ENCODE data around the gene ZFR2. TPM values are rescaled to one million over a fixed set of nuclear protein-coding genes. Genes with fewer than 3 reads are reported as not detected.

ZFR2 gene
- total RNA-seq, 2 experiments from 2014 or later = 0.23 TPM; not detected in 1

DNA sequence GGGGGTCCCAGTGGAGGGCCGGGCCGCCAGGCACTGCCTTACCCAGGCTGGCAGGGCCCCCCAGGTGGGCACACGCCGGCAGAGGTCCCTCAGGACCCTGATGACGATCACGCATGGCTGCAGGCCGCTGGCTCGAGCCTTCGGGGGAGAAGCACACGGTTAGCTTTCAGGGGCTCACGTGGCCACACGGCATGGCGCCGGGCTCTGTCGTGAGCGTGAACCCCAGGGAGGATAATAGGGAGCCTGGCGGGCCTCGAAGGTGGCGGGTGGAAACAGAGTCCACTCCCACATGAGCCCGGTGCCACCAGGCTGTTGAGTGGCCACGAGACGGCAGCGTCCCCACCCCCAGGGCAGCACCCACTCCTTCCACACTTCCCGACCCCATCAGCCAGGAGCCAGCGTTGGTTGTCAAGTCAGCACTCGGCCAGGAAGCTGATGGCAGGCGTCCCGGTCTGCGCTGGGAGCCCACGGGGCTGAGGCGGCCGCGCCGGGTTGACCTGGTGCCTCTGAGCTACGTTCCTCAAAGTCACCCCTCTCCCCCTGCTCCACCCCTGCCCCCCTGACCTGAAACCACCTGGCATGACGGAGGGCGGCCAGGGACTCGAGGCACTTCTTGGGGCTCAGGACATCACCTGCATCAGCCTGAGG is 58.0 kb downstream of the ZFR2 start:
- H3K27ac Mint-ChIP-seq = peak overlapping the region; percentile 52
- H3K36me3 Mint-ChIP-seq (ENCODE audit: low read depth) = peaks cover 3% of the 10 kb centered on the region
- no peak overlapping the region for H3K4me3 Mint-ChIP-seq
- ATAC-seq (no peak), DNase-seq (no peak)
- peaks cover 56% of the 10 kb centered on the region for H3K4me1 Mint-ChIP-seq (ENCODE audit: low read depth)
- CTCF ChIA-PET = interaction anchor here (2.6 kb wide), 1 partner anchor 11 kb away, joined by 14 read pairs; no protein-coding TSS in a partner anchor
- TF ChIP-seq, protein P1, sequence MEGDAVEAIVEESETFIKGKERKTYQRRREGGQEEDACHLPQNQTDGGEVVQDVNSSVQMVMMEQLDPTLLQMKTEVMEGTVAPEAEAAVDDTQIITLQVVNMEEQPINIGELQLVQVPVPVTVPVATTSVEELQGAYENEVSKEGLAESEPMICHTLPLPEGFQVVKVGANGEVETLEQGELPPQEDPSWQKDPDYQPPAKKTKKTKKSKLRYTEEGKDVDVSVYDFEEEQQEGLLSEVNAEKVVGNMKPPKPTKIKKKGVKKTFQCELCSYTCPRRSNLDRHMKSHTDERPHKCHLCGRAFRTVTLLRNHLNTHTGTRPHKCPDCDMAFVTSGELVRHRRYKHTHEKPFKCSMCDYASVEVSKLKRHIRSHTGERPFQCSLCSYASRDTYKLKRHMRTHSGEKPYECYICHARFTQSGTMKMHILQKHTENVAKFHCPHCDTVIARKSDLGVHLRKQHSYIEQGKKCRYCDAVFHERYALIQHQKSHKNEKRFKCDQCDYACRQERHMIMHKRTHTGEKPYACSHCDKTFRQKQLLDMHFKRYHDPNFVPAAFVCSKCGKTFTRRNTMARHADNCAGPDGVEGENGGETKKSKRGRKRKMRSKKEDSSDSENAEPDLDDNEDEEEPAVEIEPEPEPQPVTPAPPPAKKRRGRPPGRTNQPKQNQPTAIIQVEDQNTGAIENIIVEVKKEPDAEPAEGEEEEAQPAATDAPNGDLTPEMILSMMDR (IDR thresholded peaks at IDR 0.05) = no peak
- peaks cover 4% of the 10 kb centered on the region for H3K9me3 Mint-ChIP-seq
- POLR2A ChIA-PET = interaction anchor here (2.9 kb wide), 2 partner anchors 24 to 27 kb away, joined by 9 to 15 read pairs; partner anchors contain the start of gene MATK
- intact Hi-C loops (cut with micrococcal nuclease) = loop anchor here (10.0 kb wide), 1 partner anchor 46 kb away; the partner anchor contains the start of genes APBA3 and MRPL54
- H3K27me3 Mint-ChIP-seq = no peaks in the 10 kb centered on the region

DNA sequence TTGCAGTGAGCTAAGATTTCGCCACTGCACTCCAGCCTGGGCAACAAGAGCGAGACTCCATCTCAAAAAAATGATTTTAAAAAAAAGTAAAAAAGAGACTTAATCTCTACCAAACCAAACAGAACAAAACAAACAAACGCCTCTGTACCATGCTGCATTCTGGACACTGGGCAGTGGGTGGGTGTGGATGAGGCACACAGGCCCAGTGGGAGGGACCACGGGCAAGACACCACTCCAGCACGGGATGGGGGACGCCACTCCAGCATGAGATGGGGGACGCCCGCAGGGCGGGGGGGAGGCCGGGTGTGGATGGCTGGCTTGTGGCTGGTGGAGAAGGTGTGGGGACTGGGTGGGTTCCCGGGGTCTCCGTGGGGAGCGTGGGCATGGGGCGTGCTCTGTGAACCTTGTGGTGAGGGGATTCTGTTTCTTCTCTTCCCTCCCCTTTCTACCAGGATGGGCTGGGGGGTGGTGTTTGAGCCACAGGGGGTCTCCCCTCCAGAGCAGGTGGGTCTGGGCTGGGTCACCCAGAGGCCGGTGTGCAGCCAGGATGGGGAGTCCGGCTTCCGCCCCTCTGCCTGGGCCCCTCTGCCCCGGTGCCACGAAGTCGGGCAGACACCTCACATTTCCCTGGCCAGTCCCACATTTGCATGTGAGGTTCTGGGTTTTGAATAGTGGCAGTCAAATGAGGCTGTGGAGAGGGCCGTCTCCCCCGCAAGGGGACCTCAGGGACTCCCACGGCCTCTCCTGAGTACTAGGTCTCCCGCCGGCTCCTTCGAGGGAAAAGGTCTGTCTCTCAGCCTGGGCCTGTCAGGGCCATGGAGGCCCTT is 58.7 kb downstream of the ZFR2 start:
- H3K9me3 Mint-ChIP-seq = peaks cover 4% of the 10 kb centered on the region
- ChIA-PET CTCF (no interaction called here), POLR2A (no interaction called here)
- H3K4me3 Mint-ChIP-seq = no peak overlapping the region
- no peak overlapping the region for H3K27ac Mint-ChIP-seq
- DNase-seq (peak; percentile 57), ATAC-seq (no peak)
- H3K27me3 Mint-ChIP-seq = no peaks in the 10 kb centered on the region
- H3K36me3 Mint-ChIP-seq (ENCODE audit: low read depth) = peaks cover 3% of the 10 kb centered on the region
- peaks cover 56% of the 10 kb centered on the region for H3K4me1 Mint-ChIP-seq (ENCODE audit: low read depth)
- intact Hi-C loops (cut with micrococcal nuclease) = loop anchor here (10.0 kb wide), 1 partner anchor 45 kb away; the partner anchor contains the start of genes APBA3 and MRPL54
- TF ChIP-seq, protein P1 (IDR thresholded peaks at IDR 0.05) = no peak

DNA sequence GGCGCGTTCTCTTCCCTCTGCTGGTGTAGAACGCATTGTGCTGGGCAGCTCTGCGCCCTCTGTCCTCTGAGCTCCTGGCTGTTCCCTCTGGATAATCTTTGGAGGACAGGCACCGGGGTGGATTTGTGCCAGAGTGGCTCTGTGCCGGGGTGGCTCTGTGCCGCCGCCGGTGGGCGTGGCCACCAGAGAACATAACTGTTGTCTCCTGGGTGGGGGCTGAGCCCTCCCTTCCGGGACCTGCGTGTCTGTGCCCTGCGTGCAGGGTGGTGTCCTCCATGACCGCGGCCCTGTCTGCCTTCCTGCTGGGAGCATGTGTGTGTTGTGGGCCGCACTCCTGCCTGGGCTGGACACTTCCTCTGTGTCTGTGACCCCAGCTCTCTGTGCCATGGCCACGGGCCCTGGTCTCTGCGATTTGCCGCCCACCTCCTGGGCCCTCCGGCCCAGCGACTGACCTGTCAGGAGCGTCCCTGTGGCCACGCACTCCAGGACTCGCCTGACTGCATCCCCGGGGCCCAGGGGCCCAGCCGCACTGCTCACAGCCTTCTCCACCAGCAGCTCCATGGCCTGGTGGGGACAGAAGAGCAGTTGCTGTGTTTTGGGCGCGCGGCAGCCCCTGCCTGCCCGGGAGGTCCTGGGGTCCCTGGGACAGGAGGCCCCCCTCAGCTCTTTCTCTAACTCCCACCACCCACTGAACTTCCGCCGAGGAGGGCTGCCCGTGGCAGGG is 60.3 kb downstream of the ZFR2 start:
- TF ChIP-seq, protein P1 (IDR thresholded peaks at IDR 0.05) = no peak
- ChIA-PET CTCF (no interaction called here), POLR2A (interaction anchor here (1.0 kb wide), 1 partner anchor 19 kb away, joined by 4 read pairs; no protein-coding TSS in a partner anchor)
- Mint-ChIP-seq H3K4me1 (ENCODE audit: low read depth) (peaks cover 45% of the 10 kb centered on the region), H3K36me3 (ENCODE audit: low read depth) (peaks cover 3% of the 10 kb centered on the region), H3K4me3 (no peak overlapping the region), H3K27me3 (no peaks in the 10 kb centered on the region), H3K27ac (no peak overlapping the region), H3K9me3 (peaks cover 4% of the 10 kb centered on the region)
- ATAC-seq (no peak), DNase-seq (no peak)
- intact Hi-C loops (cut with micrococcal nuclease) = no loop called here

DNA sequence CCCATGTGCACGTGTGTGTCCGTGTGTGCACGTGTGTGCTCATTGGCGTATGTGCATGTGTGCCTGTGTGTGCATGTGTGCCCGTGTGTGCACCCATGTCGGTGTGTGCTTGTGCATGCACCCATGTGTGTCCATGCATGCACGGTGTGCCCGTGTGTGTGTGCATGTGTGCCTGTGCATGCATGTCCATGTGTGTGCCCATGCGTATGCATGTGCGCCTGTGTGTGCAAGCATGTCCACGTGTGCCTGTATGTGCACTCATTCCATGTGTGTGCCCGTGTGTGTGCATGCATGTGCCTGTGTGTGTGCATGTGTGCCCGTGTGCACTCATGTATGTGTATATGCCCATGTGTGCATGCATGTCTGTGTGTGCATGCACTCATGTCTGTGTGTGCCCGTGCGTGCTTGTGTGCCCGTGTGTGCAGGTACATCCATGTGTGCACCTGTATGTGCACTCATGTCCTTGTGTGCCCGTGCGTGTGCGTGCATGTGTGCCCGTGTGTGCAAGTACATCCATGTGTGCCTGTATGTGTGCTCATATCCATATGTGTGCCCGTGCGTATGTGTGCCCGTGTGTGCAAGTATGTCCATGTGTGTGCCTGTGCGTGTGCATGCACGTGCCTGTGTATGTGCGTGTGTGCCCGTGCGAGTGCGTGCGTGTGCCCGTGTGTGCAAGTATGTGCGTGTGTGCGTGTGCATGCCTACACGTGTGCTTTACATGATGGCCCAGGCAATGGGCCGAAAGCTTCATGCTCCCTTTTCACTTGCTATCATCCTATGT is 61.1 kb downstream of the ZFR2 start:
- CTCF ChIA-PET = no interaction called here
- POLR2A ChIA-PET = interaction anchor here (1.0 kb wide), 1 partner anchor 11 kb away, joined by 3 read pairs; no protein-coding TSS in a partner anchor
- ATAC-seq (no peak), DNase-seq (no peak)
- TF ChIP-seq, protein P1 (IDR thresholded peaks at IDR 0.05) = no peak
- peaks cover 4% of the 10 kb centered on the region for H3K9me3 Mint-ChIP-seq
- peaks cover 3% of the 10 kb centered on the region for H3K36me3 Mint-ChIP-seq (ENCODE audit: low read depth)
- H3K27me3 Mint-ChIP-seq = no peaks in the 10 kb centered on the region
- peaks cover 37% of the 10 kb centered on the region for H3K4me1 Mint-ChIP-seq (ENCODE audit: low read depth)
- H3K4me3 Mint-ChIP-seq = no peak overlapping the region
- no peak overlapping the region for H3K27ac Mint-ChIP-seq
- intact Hi-C loops (cut with micrococcal nuclease) = no loop called here
